Breast epithelium (tissue), 4 donors: ENCODE measurements around the gene GMDS. TPM values are rescaled to one million over a fixed set of nuclear protein-coding genes. Genes with fewer than 3 reads are reported as not detected.

Source experiments
- DNase-seq, 2 donors: peaks; one replicate each; pipeline ENCODE4 v3.0.0-alpha.2; 2019; ENCODE audit warnings: low spot score in 2 of 2
- H3K27ac ChIP-seq, 2 donors: fragments of 200-600 bp; sonication (generic) in 1 of 2; one replicate each; pipeline ENCODE4 v1.5.1; 2016 to 2019; ENCODE audit warnings: mild to moderate bottlenecking in 1 of 2
- H3K27me3 ChIP-seq, 2 donors: fragments of 200-600 bp; sonication (generic) in 1 of 2; one replicate each; pipeline versions ENCODE4 v1.5.1 to v1.6.0; 2017 to 2019; ENCODE audit warnings: control low read depth in 1 of 2, mild to moderate bottlenecking in 1 of 2
- H3K36me3 ChIP-seq: fragments of 200-600 bp; one replicate; pipeline ENCODE4 v1.5.1; 2019
- H3K4me1 ChIP-seq, 2 donors: fragments of 200-600 bp; sonication (generic); one replicate each; pipeline ENCODE4 v1.5.1; 2016 to 2019; ENCODE audit warnings: control low read depth in 1 of 2
- H3K4me3 ChIP-seq, 3 donors: fragments of 200-600 bp; sonication (generic); 1 replicate in 2 of 3; 2 replicates in 1 of 3; pipeline ENCODE4 v1.5.1; 2016 to 2019; ENCODE audit warnings: mild to moderate bottlenecking in 3 of 3, moderate library complexity in 2 of 3
- H3K9me3 ChIP-seq, 2 donors: fragments of 200-600 bp; sonication (generic) in 1 of 2; one replicate each; pipeline ENCODE4 v1.5.1; 2016 to 2019; ENCODE audit warnings: control low read depth in 1 of 2
- POLR2A ChIP-seq: fragments of 450-650 bp; IDR thresholded peaks from one replicate; pipeline ENCODE4 v1.6.1; 2016; ENCODE audit warnings: antibody characterized with exemption, mild to moderate bottlenecking, moderate library complexity
- POLR2AphosphoS5 ChIP-seq, 3 donors: sonication (generic); formaldehyde crosslinking; IDR thresholded peaks; one replicate each; pipeline ENCODE4 v1.6.1; 2017; ENCODE audit warnings: antibody characterized with exemption in 3 of 3
- intact Hi-C: fragments of 100-400 bp; cut with DNase I; formaldehyde crosslinking; loops from one replicate; pipeline ENCODE4 v1.15.1; 2023; ENCODE audit warnings: low total_unique reads
- total RNA-seq, 3 donors: library from RNA; depleted of rRNA; stranded (reverse); fragments of >200 nt; gene quantifications; one replicate each; pipeline ENCODE4 v1.1.0, GENCODE V29; 2016
- TF ChIP-seq, protein P1 (sequence below), 3 donors: fragments of 450-650 bp; IDR thresholded peaks; one replicate each; pipeline ENCODE4 v1.5.1; 2016 to 2017; ENCODE audit warnings: antibody characterized with exemption in 3 of 3, mild to moderate bottlenecking in 3 of 3, moderate library complexity in 3 of 3

GMDS gene
- total RNA-seq, 3 donors from 2014 or later: 7.5 to 29.2 (median 17.0) TPM

DNA sequence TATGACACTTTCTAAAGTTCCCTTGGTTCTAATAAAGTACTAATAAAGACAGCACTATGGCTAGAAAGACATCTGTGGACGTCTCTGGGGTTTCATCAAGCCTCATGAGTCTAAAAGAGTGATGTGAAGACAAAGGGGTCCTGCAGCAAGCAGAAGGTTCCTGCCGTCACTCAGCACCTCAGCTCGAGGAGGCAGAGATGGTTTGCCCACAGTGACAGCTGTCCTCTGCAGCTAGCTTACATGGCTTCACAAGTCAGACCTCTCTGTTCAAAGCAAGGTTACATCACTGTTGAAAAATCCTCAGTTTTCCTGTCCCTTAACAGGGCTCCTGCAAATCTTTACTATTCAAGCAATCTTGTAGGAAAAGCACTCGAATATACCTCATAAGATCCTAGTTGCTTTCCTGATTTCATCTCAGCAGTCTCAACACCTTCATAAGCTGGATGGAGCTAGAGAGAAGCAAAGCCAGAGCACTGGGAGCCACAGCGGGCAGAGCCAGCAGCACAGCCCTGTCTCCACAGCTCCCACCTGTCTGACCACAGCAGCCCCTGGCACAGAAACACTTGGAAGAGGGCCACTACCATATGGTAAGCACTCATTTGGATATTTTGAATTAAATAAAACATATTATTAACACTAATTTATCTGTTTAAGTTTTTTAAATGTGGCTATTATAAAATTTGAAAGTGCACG, 202.3 kb downstream of the GMDS start:
- DNase-seq: no peak
- intact Hi-C loops: no loop called here
- TF ChIP-seq POLR2AphosphoS5 (IDR thresholded peaks at IDR 0.05) (no peak), POLR2A (no peak)
- TF ChIP-seq, protein P1, sequence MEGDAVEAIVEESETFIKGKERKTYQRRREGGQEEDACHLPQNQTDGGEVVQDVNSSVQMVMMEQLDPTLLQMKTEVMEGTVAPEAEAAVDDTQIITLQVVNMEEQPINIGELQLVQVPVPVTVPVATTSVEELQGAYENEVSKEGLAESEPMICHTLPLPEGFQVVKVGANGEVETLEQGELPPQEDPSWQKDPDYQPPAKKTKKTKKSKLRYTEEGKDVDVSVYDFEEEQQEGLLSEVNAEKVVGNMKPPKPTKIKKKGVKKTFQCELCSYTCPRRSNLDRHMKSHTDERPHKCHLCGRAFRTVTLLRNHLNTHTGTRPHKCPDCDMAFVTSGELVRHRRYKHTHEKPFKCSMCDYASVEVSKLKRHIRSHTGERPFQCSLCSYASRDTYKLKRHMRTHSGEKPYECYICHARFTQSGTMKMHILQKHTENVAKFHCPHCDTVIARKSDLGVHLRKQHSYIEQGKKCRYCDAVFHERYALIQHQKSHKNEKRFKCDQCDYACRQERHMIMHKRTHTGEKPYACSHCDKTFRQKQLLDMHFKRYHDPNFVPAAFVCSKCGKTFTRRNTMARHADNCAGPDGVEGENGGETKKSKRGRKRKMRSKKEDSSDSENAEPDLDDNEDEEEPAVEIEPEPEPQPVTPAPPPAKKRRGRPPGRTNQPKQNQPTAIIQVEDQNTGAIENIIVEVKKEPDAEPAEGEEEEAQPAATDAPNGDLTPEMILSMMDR (IDR thresholded peaks at IDR 0.05): no peak
- H3K9me3 ChIP-seq: no peaks in the 10 kb centered on the region
- H3K27me3 ChIP-seq: no peaks in the 10 kb centered on the region
- H3K4me1 ChIP-seq: no peaks in the 10 kb centered on the region
- H3K4me3 ChIP-seq: no peak overlapping the region
- H3K36me3 ChIP-seq: no peaks in the 10 kb centered on the region
- H3K27ac ChIP-seq: no peak overlapping the region

GRCh38 chr6:2038092-2038491, 207.3 kb downstream of the GMDS start:
- no peak overlapping the region for H3K27ac ChIP-seq
- H3K36me3 ChIP-seq: no peaks in the 10 kb centered on the region
- H3K4me1 ChIP-seq: no peaks in the 10 kb centered on the region
- intact Hi-C loops: no loop called here
- no peaks in the 10 kb centered on the region for H3K9me3 ChIP-seq
- no peak for DNase-seq
- TF ChIP-seq, protein P1 (IDR thresholded peaks at IDR 0.05): no peak
- TF ChIP-seq POLR2AphosphoS5 (IDR thresholded peaks at IDR 0.05) (no peak), POLR2A (no peak)
- no peaks in the 10 kb centered on the region for H3K27me3 ChIP-seq
- no peak overlapping the region for H3K4me3 ChIP-seq

DNA sequence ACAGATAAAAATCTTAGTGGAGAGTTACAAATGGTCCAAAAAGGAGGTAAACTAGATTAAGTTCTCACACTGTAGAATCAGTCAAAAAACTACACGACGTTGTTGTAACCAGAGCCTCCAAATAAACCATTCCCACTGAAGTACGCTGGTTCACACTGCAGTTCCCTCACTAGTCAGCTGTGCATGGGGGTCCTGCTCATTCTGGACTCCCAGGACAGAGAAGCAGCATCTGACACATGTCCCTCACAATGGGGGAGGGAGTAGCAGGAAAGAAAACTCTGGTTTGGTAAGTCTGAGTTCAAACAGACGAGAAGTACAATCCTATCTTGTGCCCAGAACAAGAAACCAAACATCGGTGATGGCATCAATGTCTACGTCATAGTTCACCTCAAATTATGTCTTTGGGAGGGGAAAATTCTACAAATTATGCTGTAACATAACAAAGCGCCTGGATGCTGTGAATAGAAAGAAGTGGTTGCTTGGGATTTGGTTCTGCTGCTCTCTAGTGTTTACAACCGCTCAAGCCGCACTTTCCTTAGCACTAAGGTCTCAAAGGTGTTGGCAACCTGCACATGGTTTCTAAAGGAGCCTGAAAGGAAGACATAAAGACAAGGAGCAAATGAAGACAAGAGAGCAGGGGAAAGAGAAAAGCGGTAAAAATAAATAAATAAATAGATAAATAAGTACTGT, 208.0 kb downstream of the GMDS start:
- intact Hi-C loops: no loop called here

DNA sequence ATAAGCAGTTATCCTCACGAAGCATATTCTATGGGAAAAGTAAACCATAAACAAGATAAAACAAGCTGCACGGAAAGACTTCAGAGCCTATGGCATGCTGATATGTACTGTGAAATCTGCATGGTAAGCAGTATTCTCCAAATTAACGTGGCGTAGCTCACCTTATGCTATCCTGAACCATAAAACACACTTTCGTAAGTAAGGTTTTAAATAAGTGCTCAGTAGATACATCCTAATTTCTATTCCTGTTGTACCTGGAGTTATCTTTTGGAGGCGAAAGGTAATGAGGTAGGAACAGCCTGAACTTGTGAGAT, 208.7 kb downstream of the GMDS start:
- Histone ChIP-seq H3K9me3 (no peaks in the 10 kb centered on the region), H3K27me3 (no peaks in the 10 kb centered on the region), H3K4me1 (no peaks in the 10 kb centered on the region), H3K36me3 (no peaks in the 10 kb centered on the region), H3K4me3 (no peak overlapping the region), H3K27ac (no peak overlapping the region)
- intact Hi-C loops: no loop called here
- no peak for DNase-seq
- TF ChIP-seq POLR2AphosphoS5 (IDR thresholded peaks at IDR 0.05) (no peak), POLR2A (no peak)
- TF ChIP-seq, protein P1 (IDR thresholded peaks at IDR 0.05): no peak

More for the DNA sequence above, 208.0 kb downstream of the GMDS start:
- H3K27ac ChIP-seq: no peak overlapping the region
- H3K4me1 ChIP-seq: no peaks in the 10 kb centered on the region
- TF ChIP-seq, protein P1 (IDR thresholded peaks at IDR 0.05): no peak
- TF ChIP-seq POLR2AphosphoS5 (IDR thresholded peaks at IDR 0.05) (no peak), POLR2A (no peak)
- H3K27me3 ChIP-seq: no peaks in the 10 kb centered on the region
- DNase-seq: no peak
- no peak overlapping the region for H3K4me3 ChIP-seq
- H3K36me3 ChIP-seq: no peaks in the 10 kb centered on the region
- no peaks in the 10 kb centered on the region for H3K9me3 ChIP-seq
